ENCODE data around the gene C10orf67.

DNA sequence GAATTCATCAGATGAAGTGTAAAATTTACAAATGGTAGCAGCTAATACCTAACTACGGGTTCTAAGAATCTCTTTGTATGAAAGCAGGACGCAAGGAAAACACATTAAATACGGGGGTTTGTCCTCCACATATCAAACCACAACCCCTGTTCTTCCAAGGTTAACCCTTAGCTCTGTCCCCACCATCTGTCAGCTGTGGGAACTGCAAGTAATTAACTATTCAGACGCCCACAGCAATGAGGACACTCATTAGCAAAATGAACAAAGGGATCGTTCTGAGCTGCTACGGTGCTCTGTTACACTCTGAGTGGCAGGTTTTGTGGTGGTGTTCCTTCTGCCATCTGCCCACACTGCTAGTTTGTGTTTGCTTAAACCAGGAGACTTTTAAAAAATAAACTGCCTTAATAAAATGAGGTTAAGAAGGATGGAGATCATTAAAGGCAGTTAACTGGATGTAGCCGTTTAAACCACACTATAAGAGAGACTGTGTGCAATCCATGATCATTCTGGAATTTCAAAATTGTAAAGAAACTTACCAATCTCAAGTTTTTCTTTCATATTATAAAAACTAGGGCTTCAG lies 51.4 kb downstream of the C10orf67 start:
- no peak for TF ChIP-seq EP300 (IDR thresholded peaks at IDR 0.05)
- TF ChIP-seq, protein P1, sequence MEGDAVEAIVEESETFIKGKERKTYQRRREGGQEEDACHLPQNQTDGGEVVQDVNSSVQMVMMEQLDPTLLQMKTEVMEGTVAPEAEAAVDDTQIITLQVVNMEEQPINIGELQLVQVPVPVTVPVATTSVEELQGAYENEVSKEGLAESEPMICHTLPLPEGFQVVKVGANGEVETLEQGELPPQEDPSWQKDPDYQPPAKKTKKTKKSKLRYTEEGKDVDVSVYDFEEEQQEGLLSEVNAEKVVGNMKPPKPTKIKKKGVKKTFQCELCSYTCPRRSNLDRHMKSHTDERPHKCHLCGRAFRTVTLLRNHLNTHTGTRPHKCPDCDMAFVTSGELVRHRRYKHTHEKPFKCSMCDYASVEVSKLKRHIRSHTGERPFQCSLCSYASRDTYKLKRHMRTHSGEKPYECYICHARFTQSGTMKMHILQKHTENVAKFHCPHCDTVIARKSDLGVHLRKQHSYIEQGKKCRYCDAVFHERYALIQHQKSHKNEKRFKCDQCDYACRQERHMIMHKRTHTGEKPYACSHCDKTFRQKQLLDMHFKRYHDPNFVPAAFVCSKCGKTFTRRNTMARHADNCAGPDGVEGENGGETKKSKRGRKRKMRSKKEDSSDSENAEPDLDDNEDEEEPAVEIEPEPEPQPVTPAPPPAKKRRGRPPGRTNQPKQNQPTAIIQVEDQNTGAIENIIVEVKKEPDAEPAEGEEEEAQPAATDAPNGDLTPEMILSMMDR (IDR thresholded peaks at IDR 0.05): peak in 1 of 4 experiments; percentile 19

All from gastroesophageal sphincter (tissue), 3 donors.